ENCODE results near the gene ST14. TPM values are rescaled to one million over a fixed set of nuclear protein-coding genes. Genes with fewer than 3 reads are reported as not detected.

ST14 gene
- polyA plus RNA-seq, 1 of the 3 experiments (the other 2 are of a cell fraction), result not detected

DNA sequence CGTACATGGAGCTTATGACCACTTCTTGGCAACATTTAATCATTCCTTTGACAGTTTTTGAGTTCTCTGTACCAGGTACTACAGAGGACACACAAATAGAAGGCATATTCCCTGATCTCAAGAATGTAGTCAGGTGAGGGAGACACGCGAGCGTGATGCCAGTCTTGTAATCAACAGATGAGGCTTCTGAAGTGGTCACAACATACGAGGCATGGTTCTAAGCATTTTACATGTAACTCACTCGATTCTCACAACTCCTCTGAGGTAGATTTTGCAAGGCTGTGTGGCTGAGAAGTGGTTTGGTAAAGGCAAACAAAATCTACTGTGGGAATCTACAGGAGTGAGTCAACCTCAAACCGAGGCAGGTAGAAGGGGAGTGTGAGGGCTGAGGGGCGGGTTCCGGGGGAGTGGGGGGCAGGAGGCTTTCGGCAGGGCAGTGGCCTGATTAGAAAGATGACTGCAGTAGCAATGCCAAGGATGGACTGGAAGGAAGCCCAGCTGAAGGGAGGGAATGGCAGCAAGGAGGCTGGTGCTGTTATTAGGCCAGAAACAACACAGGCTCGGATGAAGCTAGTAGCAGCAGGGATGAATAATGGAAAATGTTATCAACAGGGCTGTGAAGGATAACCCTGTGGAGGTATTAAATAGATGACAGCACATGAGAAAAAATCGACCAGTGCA lies 63.8 kb downstream of the ST14 start:
- no peaks in the 10 kb centered on the region for H3K36me3 ChIP-seq (replicated peaks in 1 of 2; ENCODE audit: control insufficient read depth in 1 of 2, insufficient read depth in 2 of 2, low read length in 1 of 2)
- no peak overlapping the region for H2AFZ ChIP-seq (ENCODE audit: low read depth)
- no peaks in the 10 kb centered on the region for H4K20me1 ChIP-seq (ENCODE audit: insufficient read depth)
- TF ChIP-seq, protein P1, sequence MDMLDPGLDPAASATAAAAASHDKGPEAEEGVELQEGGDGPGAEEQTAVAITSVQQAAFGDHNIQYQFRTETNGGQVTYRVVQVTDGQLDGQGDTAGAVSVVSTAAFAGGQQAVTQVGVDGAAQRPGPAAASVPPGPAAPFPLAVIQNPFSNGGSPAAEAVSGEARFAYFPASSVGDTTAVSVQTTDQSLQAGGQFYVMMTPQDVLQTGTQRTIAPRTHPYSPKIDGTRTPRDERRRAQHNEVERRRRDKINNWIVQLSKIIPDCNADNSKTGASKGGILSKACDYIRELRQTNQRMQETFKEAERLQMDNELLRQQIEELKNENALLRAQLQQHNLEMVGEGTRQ (IDR thresholded peaks at IDR 0.05; ENCODE audit: borderline replicate concordance, low read depth, low read length), result no peak
- TF ChIP-seq, protein P2, sequence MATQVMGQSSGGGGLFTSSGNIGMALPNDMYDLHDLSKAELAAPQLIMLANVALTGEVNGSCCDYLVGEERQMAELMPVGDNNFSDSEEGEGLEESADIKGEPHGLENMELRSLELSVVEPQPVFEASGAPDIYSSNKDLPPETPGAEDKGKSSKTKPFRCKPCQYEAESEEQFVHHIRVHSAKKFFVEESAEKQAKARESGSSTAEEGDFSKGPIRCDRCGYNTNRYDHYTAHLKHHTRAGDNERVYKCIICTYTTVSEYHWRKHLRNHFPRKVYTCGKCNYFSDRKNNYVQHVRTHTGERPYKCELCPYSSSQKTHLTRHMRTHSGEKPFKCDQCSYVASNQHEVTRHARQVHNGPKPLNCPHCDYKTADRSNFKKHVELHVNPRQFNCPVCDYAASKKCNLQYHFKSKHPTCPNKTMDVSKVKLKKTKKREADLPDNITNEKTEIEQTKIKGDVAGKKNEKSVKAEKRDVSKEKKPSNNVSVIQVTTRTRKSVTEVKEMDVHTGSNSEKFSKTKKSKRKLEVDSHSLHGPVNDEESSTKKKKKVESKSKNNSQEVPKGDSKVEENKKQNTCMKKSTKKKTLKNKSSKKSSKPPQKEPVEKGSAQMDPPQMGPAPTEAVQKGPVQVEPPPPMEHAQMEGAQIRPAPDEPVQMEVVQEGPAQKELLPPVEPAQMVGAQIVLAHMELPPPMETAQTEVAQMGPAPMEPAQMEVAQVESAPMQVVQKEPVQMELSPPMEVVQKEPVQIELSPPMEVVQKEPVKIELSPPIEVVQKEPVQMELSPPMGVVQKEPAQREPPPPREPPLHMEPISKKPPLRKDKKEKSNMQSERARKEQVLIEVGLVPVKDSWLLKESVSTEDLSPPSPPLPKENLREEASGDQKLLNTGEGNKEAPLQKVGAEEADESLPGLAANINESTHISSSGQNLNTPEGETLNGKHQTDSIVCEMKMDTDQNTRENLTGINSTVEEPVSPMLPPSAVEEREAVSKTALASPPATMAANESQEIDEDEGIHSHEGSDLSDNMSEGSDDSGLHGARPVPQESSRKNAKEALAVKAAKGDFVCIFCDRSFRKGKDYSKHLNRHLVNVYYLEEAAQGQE (IDR thresholded peaks at IDR 0.05; ENCODE audit: low read depth, low read length), result no peak
- TF ChIP-seq, protein P3, sequence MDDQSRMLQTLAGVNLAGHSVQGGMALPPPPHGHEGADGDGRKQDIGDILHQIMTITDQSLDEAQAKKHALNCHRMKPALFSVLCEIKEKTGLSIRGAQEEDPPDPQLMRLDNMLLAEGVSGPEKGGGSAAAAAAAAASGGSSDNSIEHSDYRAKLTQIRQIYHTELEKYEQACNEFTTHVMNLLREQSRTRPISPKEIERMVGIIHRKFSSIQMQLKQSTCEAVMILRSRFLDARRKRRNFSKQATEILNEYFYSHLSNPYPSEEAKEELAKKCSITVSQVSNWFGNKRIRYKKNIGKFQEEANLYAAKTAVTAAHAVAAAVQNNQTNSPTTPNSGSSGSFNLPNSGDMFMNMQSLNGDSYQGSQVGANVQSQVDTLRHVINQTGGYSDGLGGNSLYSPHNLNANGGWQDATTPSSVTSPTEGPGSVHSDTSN (IDR thresholded peaks at IDR 0.05), result no peak
- no peak for TF ChIP-seq FOXJ3 (CRISPR knock-in tag; IDR thresholded peaks at IDR 0.05)
- no peak for TF ChIP-seq GATA2 (CRISPR knock-in tag; IDR thresholded peaks at IDR 0.05)
- TF ChIP-seq, protein P4, sequence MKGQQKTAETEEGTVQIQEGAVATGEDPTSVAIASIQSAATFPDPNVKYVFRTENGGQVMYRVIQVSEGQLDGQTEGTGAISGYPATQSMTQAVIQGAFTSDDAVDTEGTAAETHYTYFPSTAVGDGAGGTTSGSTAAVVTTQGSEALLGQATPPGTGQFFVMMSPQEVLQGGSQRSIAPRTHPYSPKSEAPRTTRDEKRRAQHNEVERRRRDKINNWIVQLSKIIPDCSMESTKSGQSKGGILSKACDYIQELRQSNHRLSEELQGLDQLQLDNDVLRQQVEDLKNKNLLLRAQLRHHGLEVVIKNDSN (IDR thresholded peaks at IDR 0.05; ENCODE audit: borderline replicate concordance, low read depth), result no peak
- TF ChIP-seq, protein P5, sequence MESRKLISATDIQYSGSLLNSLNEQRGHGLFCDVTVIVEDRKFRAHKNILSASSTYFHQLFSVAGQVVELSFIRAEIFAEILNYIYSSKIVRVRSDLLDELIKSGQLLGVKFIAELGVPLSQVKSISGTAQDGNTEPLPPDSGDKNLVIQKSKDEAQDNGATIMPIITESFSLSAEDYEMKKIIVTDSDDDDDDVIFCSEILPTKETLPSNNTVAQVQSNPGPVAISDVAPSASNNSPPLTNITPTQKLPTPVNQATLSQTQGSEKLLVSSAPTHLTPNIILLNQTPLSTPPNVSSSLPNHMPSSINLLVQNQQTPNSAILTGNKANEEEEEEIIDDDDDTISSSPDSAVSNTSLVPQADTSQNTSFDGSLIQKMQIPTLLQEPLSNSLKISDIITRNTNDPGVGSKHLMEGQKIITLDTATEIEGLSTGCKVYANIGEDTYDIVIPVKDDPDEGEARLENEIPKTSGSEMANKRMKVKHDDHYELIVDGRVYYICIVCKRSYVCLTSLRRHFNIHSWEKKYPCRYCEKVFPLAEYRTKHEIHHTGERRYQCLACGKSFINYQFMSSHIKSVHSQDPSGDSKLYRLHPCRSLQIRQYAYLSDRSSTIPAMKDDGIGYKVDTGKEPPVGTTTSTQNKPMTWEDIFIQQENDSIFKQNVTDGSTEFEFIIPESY (IDR thresholded peaks at IDR 0.05; ENCODE audit: borderline replicate concordance, low read depth), result no peak
- TF ChIP-seq ELF1 (IDR thresholded peaks at IDR 0.05), result no peak
- no peak for TF ChIP-seq RXRA (IDR thresholded peaks at IDR 0.05; ENCODE audit: borderline replicate concordance, low read depth)
- TF ChIP-seq, protein P6, sequence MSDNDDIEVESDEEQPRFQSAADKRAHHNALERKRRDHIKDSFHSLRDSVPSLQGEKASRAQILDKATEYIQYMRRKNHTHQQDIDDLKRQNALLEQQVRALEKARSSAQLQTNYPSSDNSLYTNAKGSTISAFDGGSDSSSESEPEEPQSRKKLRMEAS (IDR thresholded peaks at IDR 0.05; ENCODE audit: low read depth), result no peak
- no peak for TF ChIP-seq GABPA (IDR thresholded peaks at IDR 0.05; ENCODE audit: low read depth)
- no peak for TF ChIP-seq SIN3A (IDR thresholded peaks at IDR 0.05; ENCODE audit: borderline replicate concordance, low read depth, low read length)
- no peak for TF ChIP-seq RFX5 (IDR thresholded peaks at IDR 0.05; ENCODE audit: low read length)
- no peak for TF ChIP-seq POLR2AphosphoS5 (IDR thresholded peaks at IDR 0.05; ENCODE audit: low read depth, low read length)
- no peaks in the 10 kb centered on the region for H3K27me3 ChIP-seq (ENCODE audit: insufficient read depth)
- DNase-seq, result no peak
- H3K9ac ChIP-seq, result no peak overlapping the region
- ChIA-PET CTCF (interaction anchor here (3.3 kb wide), 1 partner anchor 11 kb away, joined by 13 read pairs; no protein-coding TSS in a partner anchor), POLR2A (no interaction called here)
- no peaks in the 10 kb centered on the region for H3F3A ChIP-seq (replicated peaks; ENCODE audit: insufficient read depth)
- no peak overlapping the region for H3K4me2 ChIP-seq
- H3K27ac ChIP-seq (ENCODE audit: low read depth in 2 of 2, low read length in 1 of 2), result no peak overlapping the region
- H3K79me2 ChIP-seq (ENCODE audit: insufficient read depth), result no peaks in the 10 kb centered on the region
- H3K4me3 ChIP-seq (ENCODE audit: low read depth in 2 of 2, low read length in 1 of 2), result no peak overlapping the region
- no peaks in the 10 kb centered on the region for H3K4me1 ChIP-seq (ENCODE audit: control insufficient read depth in 1 of 2, insufficient read depth in 2 of 2, low read depth in 1 of 2, low read length in 1 of 2)
- no peaks in the 10 kb centered on the region for H3K9me3 ChIP-seq
- 93% methylated on average over 12 of the region's 12 CpGs for WGBS (ENCODE audit: low lambda C conversion rate)
- no peaks in the 10 kb centered on the region for H3K9me2 ChIP-seq

Data from SK-N-SH (cell line).